ENCODE data around the gene ARHGAP29.
A peak's percentile ranks its signal among the peaks of the same experiment; 100 is the strongest.

ARHGAP29 gene, protein sequence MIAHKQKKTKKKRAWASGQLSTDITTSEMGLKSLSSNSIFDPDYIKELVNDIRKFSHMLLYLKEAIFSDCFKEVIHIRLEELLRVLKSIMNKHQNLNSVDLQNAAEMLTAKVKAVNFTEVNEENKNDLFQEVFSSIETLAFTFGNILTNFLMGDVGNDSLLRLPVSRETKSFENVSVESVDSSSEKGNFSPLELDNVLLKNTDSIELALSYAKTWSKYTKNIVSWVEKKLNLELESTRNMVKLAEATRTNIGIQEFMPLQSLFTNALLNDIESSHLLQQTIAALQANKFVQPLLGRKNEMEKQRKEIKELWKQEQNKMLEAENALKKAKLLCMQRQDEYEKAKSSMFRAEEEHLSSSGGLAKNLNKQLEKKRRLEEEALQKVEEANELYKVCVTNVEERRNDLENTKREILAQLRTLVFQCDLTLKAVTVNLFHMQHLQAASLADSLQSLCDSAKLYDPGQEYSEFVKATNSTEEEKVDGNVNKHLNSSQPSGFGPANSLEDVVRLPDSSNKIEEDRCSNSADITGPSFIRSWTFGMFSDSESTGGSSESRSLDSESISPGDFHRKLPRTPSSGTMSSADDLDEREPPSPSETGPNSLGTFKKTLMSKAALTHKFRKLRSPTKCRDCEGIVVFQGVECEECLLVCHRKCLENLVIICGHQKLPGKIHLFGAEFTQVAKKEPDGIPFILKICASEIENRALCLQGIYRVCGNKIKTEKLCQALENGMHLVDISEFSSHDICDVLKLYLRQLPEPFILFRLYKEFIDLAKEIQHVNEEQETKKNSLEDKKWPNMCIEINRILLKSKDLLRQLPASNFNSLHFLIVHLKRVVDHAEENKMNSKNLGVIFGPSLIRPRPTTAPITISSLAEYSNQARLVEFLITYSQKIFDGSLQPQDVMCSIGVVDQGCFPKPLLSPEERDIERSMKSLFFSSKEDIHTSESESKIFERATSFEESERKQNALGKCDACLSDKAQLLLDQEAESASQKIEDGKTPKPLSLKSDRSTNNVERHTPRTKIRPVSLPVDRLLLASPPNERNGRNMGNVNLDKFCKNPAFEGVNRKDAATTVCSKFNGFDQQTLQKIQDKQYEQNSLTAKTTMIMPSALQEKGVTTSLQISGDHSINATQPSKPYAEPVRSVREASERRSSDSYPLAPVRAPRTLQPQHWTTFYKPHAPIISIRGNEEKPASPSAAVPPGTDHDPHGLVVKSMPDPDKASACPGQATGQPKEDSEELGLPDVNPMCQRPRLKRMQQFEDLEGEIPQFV

DNA sequence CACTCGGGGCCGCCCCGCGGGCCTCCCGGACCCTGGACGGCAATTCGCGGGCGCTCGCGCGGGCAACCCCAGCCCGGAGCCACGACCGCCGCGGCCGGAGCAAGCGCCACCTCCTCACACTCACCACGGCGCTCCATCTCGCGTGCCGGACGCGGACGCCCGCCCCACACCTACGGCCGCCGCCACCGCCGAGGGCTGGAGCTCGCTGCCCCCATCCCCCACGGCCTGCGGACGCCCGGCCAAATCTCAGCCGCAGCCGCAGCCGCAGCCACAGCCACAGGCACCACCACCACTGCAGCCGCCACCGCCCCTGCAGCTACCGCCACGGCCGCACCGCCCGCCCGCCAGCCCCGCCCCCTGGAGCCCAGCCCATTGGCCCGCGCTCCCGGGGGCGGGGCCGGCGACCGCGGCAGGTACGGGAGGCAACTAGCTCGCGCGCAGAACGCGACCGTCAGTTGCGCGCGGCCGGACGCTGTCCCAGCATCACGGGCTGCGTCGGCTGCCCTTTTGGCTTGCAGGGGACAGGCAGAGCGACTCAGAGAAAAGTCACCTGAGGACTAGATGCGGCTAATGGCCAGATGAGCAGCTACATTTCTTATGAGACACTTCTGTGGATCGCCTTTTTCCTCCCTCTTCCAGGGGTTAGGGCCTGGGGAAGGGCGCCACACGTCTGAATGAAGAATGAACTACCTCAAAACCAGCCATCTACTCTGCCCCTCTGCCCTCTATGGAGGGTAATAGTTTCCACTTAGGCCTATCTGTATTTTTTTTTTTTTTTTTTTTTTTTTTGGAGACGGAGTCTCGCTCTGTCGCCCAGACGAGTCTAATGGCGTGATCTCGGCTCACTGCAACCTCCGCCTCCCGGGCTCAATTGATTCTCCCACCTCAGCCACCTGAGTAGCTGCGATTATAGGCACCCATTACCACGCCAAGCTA, at the start of gene ARHGAP29:
Gene ARHGAP29, minus strand, starts transcription at position 294 of the 936 bp plus-strand sequence. CDS start 5,973 bp downstream, outside the sequence.
- peak; percentile 45 for DNase-seq

- DNase-seq: no peak
These were observed 49.6 kb upstream of the ARHGAP29 start for GRCh38 chr1:94286864-94287437.

GRCh38 chr1:94285031-94285654, 47.8 kb upstream of the ARHGAP29 start:
- no peak for DNase-seq

DNA sequence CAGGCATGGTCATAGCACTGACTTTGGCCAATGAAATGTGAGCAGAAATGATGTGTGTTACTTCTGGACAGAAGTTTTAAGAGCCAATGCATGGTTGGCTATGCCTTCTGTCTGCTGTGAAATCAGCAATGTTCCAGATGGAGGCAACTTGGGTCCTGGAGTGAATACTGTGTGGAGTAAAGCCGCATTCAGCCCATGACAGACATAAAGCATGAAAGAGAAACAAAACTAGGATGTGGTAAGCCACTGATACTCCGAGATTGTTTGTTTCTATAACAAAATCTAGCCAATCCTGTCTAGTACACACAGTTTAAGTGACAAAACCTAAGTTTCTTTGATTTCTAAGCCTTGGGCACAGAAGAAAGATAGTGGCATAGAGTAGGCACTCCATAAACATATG, 47.1 kb upstream of the ARHGAP29 start:
- DNase-seq: no peak

- no peak for DNase-seq
These were observed 46.1 kb upstream of the ARHGAP29 start for GRCh38 chr1:94283462-94283861.

DNA sequence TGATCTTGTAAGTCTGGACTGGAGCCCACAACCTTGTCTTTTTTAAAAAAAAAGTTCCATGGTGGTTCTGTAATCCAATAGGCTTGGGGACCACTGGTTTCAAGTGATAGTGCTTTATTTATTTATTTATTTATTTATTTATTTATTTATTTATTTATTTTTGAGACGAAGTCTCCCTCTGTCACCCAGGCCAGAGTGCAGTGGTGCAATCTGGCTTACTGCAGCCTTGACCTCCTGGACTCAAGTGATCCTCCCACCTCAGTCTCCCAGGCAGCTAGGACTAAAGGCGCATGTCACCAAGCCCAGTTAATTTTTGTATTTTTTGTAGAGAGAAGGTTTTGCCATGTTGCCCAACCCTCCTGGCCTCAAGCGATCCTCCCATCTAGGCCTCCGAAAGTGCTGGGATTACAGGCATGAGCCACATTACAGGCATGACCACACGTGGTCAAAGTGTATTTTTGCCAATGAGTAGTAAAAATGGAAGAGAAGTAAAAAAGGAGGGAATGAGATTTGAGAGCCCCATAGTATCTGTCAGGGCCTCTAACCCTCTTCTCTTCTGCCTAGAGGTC, 44.8 kb upstream of the ARHGAP29 start:
- DNase-seq: no peak

GRCh38 chr1:94281361-94282142, 44.2 kb upstream of the ARHGAP29 start:
- no peak for DNase-seq

- no peak for DNase-seq
These were observed 43.2 kb upstream of the ARHGAP29 start for GRCh38 chr1:94280541-94280940.

DNA sequence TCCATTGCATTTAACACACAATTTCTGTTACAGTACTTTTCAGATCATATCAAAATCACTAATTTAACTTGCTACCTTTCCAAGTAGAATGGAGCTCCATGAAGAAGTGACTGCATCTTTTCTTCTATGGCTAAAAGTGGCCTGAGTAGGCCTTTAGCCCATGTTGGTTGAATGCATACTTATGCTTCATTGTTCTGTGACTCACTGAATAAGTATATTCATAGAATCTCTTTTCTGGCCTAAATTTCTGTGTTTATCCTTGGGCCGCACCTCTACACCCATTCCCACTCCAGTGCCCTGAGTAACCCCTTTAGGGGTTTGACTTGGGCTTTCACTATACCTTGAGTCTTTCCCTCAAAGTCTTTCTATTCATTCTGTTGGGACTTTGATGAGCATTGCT, 42.1 kb upstream of the ARHGAP29 start:
- DNase-seq: no peak

GRCh38 chr1:94279038-94279437, 41.7 kb upstream of the ARHGAP29 start:
- no peak for DNase-seq

DNA sequence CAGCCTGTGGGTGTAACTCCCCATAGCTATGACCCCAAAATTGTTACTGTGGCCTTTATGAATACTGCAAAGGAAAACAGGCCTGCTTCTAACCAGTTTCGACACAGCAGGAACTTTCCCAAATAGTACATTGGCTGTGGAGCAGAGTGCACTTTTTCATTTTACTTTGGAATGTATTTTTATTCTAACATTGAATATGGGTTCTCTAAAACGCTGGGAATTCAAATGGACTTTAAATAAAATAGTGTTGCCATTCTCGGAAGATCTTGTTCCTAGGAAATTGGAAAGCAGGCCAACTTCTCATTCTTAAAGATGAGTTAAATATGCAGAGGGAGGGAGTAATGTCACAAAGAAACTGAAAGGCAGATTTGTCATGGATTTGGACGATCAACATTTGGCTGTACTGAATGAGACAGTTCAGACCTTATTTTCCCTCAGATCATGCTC, 39.6 kb upstream of the ARHGAP29 start:
- DNase-seq: no peak

DNA sequence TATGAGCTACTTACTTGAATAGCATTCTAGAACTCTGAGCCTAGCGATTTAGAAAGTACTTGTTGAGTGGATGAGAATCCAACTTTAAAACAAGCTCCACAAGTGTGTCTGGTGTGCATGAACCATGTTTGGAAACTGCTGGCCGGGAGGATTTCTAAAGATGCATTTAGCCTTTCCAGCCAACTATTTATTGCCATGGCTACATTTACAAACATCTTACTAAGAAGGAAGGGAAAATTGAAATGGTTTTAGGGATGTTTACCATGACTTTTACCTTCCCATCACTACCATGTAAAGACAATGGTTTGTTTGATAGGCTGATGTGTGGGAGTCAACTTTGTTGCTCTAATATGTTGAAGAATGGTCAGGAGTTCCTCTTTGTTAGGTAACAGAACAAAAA, 37.7 kb upstream of the ARHGAP29 start:
- no peak for DNase-seq

- DNase-seq: no peak
These were observed 37.2 kb upstream of the ARHGAP29 start for GRCh38 chr1:94274561-94274960.

DNA sequence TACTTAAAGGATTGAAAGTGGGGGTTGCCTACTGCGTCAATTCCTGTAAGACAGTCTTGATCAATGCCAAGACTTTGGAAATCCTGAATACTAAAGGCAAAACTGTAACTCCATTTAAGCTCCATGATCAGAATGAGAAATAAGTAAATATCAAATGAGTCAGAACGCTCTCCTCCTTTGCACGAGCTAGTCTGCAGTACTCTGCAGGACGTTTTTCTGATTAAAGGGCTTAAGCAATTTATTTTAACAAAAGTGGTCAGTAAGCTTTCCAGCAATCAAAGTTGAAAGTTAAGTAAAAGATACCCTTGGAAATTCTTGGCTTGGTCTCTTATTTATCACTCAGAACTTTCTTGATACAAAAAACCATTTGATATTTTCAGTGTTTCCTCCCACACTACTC, 35.7 kb upstream of the ARHGAP29 start:
- no peak for DNase-seq

DNA sequence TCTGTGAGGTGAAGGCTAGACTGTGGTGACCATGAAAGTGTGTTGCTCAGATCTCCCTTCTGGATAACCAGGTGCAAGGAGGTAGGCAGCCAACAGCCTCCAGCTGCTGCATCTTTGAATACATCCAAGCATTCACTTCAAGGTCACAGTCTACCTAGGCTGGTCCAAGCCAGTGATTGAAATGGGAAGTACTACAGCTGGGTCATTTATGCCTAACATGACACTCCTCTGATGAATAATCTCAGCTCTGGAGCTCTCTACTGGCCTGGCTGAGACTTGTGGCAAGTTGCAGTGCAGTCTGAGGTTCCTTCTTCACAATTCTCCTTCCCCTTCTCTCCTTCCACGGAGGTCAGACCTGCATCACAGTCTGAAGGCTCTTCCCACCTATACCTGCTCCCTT, 35.0 kb upstream of the ARHGAP29 start:
- no peak for DNase-seq

DNA sequence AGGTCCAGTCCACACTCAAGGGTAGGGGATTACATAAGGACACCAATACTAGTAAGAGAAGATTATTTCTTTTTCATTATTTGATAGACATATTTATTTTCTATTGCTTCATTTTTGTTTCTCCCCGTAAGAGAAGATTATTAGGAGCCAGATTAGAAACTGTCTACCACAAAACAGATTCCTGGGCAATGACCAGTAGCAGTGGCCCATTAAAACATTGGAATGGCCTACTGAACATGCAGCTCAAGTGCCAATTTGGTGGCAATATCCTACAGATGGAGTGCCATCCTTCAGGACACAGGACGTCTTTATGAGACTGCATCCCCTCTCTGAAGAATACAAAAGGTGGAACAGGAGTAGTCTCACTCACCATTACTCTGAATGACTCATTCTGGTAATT, 34.0 kb upstream of the ARHGAP29 start:
- DNase-seq: no peak

DNA sequence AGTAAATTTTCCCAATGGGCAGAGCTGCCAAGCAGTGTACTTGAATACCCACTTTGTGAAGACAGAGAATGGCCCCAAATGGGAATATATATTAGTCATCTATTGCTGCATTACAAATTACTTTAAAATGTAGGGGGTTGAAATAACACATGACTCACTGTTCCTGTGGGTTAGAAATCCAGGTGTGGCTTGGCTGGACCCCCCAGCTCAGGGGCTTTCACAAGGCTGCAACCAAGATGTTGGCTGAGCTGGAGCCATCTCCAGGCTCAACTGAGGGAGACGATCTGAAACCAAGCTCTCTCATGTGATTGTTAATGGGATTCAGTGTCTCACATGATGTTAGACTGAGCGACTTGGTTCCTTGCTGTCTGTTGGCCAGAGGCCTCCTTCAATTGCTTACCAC, 33.4 kb upstream of the ARHGAP29 start:
- DNase-seq: no peak

DNA sequence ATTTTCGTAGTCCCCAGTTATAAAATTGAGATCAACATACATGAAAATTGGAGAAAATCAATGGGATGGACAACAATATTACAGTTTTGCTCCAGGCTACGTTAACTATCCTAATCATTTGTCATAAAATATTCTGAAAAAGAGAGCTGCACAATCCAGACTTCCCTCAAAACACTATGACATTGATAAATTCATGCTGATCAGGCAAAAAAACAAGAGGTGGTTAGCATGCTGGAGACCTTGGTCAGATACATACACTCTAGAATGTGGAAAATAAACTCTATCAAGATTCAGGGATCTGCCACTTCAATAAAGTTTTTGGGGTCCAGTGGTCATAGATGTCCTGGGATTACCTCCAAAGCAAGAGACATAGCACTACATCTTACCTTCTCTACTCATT, 32.5 kb upstream of the ARHGAP29 start:
- DNase-seq: no peak

GRCh38 chr1:94265906-94266305, 28.5 kb upstream of the ARHGAP29 start:
- DNase-seq: no peak

DNA sequence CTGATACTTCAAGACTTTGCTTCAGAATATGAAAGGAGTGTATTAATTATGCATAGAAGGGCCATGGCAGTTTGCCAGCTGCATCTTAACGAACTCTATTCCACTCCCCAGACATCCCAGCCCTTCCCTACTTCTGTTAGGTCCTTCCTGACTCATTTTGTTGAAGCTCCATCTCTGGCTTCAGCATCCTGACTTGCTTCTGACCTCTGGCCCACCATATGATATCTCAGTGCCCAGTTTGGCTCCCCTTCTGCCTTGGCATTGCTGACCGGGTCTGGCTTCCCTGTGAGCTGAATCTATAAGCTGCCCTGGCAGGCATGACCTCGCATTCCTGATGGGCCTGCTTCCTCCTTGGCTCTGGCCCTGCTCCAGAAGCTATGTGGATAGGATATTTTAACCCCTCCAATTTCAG, 27.6 kb upstream of the ARHGAP29 start:
- DNase-seq: no peak

All from activated T-cell treated with anti-CD3 and anti-CD28 coated beads, Interleukin-2, amount 50 U/mL, for 1 hour (primary cell).